HEK293T (cell line): ENCODE results near the gene TMEM176B.

Experiments used
- ARNT ChIP-seq: fragments of 450-650 bp; IDR thresholded peaks from 2 replicates; pipeline ENCODE4 v1.6.1; 2017; ENCODE audit warnings: mild to moderate bottlenecking
- BHLHE40 ChIP-seq: fragments of 450-650 bp; IDR thresholded peaks from 2 replicates; pipeline ENCODE4 v1.6.1; 2016; ENCODE audit warnings: mild to moderate bottlenecking, moderate library complexity, borderline replicate concordance
- CTBP1 ChIP-seq: fragments of 450-650 bp; IDR thresholded peaks from 2 replicates; pipeline ENCODE4 v1.6.1; 2016; ENCODE audit warnings: borderline replicate concordance
- ELF4 ChIP-seq: fragments of 450-650 bp; IDR thresholded peaks from 2 replicates; pipeline ENCODE4 v1.6.1; 2017; ENCODE audit warnings: antibody characterized with exemption
- FOXA1 ChIP-seq: fragments of 450-650 bp; IDR thresholded peaks from 2 replicates; pipeline ENCODE4 v1.6.1; 2016; ENCODE audit warnings: mild to moderate bottlenecking
- FOXK2 ChIP-seq: fragments of 450-650 bp; IDR thresholded peaks from 2 replicates; pipeline ENCODE4 v1.6.1; 2016; ENCODE audit warnings: mild to moderate bottlenecking
- FOXM1 ChIP-seq: fragments of 450-650 bp; IDR thresholded peaks from 2 replicates; pipeline ENCODE4 v1.6.1; 2017; ENCODE audit warnings: mild to moderate bottlenecking, borderline replicate concordance
- LEF1 ChIP-seq: fragments of 450-650 bp; IDR thresholded peaks from 2 replicates; pipeline ENCODE4 v1.6.1; 2017; ENCODE audit warnings: mild to moderate bottlenecking, borderline replicate concordance
- NFRKB ChIP-seq: fragments of 450-650 bp; IDR thresholded peaks from 2 replicates; pipeline ENCODE4 v1.6.1; 2016; ENCODE audit warnings: mild to moderate bottlenecking, moderate library complexity
- PKNOX1 ChIP-seq: fragments of 450-650 bp; IDR thresholded peaks from 2 replicates; pipeline ENCODE4 v1.6.1; 2016
- SP1 ChIP-seq: fragments of 450-650 bp; IDR thresholded peaks from 2 replicates; pipeline ENCODE4 v1.6.1; 2017
- SUZ12 ChIP-seq: fragments of 450-650 bp; IDR thresholded peaks from 2 replicates; pipeline ENCODE4 v1.6.1; 2016; ENCODE audit warnings: mild to moderate bottlenecking
- TARDBP ChIP-seq: fragments of 450-650 bp; IDR thresholded peaks from 2 replicates; pipeline ENCODE4 v1.6.1; 2016

GRCh38 chr7:150751702-150752101, 48.5 kb downstream of the TMEM176B start:
- no peak for TF ChIP-seq FOXM1
- no peak for TF ChIP-seq FOXA1
- TF ChIP-seq FOXK2 = no peak
- no peak for TF ChIP-seq SP1
- no peak for TF ChIP-seq TARDBP
- TF ChIP-seq ARNT = no peak
- TF ChIP-seq BHLHE40 = no peak
- TF ChIP-seq NFRKB = no peak
- no peak for TF ChIP-seq CTBP1
- no peak for TF ChIP-seq ELF4
- TF ChIP-seq SUZ12 = no peak
- TF ChIP-seq PKNOX1 = no peak
- no peak for TF ChIP-seq LEF1
